ENCODE measurements around the gene SSBP3. TPM values are rescaled to one million over a fixed set of nuclear protein-coding genes. Genes with fewer than 3 reads are reported as not detected.

The SSBP3 gene
- total RNA-seq, 1 donor from 2014 or later, result 51.0 TPM

- H3K36me3 ChIP-seq, result peaks cover 20 to 40% of the 10 kb centered on the region in 2 donors
- H3K27me3 ChIP-seq, result no peaks in the 10 kb centered on the region
- no peak for DNase-seq (ENCODE audit: low spot score in 2 of 2)
- peaks cover 0 to 18% of the 10 kb centered on the region in 2 donors for H3K4me1 ChIP-seq
- TF ChIP-seq, protein P1, sequence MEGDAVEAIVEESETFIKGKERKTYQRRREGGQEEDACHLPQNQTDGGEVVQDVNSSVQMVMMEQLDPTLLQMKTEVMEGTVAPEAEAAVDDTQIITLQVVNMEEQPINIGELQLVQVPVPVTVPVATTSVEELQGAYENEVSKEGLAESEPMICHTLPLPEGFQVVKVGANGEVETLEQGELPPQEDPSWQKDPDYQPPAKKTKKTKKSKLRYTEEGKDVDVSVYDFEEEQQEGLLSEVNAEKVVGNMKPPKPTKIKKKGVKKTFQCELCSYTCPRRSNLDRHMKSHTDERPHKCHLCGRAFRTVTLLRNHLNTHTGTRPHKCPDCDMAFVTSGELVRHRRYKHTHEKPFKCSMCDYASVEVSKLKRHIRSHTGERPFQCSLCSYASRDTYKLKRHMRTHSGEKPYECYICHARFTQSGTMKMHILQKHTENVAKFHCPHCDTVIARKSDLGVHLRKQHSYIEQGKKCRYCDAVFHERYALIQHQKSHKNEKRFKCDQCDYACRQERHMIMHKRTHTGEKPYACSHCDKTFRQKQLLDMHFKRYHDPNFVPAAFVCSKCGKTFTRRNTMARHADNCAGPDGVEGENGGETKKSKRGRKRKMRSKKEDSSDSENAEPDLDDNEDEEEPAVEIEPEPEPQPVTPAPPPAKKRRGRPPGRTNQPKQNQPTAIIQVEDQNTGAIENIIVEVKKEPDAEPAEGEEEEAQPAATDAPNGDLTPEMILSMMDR (IDR thresholded peaks at IDR 0.05), result no peak
- H3K9me3 ChIP-seq, result no peaks in the 10 kb centered on the region
- H3K27ac ChIP-seq, result peak overlapping the region; percentile 37 to 73
- intact Hi-C loops (cut with DNase I), result no loop called here
- H3K4me3 ChIP-seq, result no peak overlapping the region
Observed at GRCh38 chr1:54221113-54221834, 184.9 kb downstream of the SSBP3 start.

DNA sequence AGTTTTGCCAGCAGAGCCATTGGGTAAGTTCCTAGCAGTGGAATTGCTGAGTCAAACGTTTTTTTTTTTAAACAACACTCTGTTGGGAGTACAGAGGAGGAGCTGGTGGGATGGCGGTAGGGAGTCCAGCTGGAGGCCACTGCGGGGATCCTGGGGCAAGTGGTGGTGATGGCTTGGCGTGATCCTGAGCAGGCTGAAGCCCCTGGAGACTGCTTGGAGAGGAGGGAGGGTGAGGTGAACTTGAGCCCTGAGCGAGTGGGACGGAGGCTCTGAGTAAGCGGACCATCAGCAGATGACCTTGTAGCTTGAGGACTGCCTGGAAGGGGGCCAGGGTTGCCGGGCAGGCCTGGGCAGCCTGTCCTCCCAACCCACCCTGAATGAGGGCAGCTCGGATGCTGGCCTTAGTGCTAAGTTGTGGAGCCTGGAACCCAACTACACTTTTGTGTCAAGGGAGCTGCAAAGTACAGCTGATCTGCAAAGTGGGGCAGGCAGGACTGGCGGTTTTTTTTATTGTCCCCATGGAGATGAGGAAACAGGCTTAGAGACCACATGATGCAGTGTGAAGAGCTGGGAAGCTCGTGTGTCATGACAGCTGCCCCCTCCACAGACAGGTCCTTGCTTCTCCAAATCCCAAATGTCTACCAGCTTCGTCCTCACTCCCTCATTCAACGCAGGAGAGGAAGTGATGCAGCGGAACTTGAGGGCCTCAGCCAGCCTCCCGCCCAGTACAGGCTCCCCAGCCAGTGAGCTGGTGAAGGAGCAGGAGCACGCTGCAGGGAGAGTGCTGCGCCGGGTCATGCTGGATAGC lies 186.0 kb downstream of the SSBP3 start:
- H3K4me3 ChIP-seq, result no peak overlapping the region
- H3K27ac ChIP-seq, result peak overlapping the region; percentile 37 to 73
- no peaks in the 10 kb centered on the region for H3K27me3 ChIP-seq
- H3K36me3 ChIP-seq, result peaks cover 31 to 42% of the 10 kb centered on the region in 2 donors
- intact Hi-C loops (cut with DNase I), result no loop called here
- TF ChIP-seq, protein P1 (IDR thresholded peaks at IDR 0.05), result no peak
- H3K4me1 ChIP-seq, result peaks cover 0 to 18% of the 10 kb centered on the region in 2 donors
- H3K9me3 ChIP-seq, result no peaks in the 10 kb centered on the region
- peak; percentile 27 to 78 for DNase-seq (ENCODE audit: low spot score in 2 of 2)

DNA sequence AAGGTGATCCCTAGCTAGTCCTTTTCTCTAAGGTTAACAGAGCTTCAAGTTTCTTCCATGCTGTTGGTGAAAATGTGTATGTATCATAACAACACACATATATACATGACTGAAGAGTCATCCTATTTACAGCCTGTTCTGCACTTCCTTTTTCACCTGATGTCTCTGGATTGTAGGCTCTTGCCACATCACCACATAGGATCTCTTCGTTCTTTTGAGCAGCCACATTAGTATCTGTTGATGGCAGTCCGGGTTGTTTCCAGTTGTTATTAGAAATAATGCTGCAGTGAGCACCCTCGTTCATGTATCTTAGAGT lies 186.5 kb downstream of the SSBP3 start:
- peaks cover 35 to 48% of the 10 kb centered on the region in 2 donors for H3K36me3 ChIP-seq
- TF ChIP-seq, protein P1 (IDR thresholded peaks at IDR 0.05), result no peak
- peak overlapping the region; percentile 37 to 73 for H3K27ac ChIP-seq
- no peak for DNase-seq (ENCODE audit: low spot score in 2 of 2)
- intact Hi-C loops (cut with DNase I), result no loop called here
- H3K4me3 ChIP-seq, result no peak overlapping the region
- H3K4me1 ChIP-seq, result peaks cover 0 to 18% of the 10 kb centered on the region in 2 donors
- no peaks in the 10 kb centered on the region for H3K27me3 ChIP-seq
- H3K9me3 ChIP-seq, result no peaks in the 10 kb centered on the region

- Histone ChIP-seq H3K4me3 (no peak overlapping the region), H3K9me3 (no peaks in the 10 kb centered on the region), H3K27ac (peak overlapping the region; percentile 37 to 73), H3K36me3 (peaks cover 41 to 53% of the 10 kb centered on the region in 2 donors), H3K4me1 (peaks cover 0 to 18% of the 10 kb centered on the region in 2 donors), H3K27me3 (no peaks in the 10 kb centered on the region)
- TF ChIP-seq, protein P1 (IDR thresholded peaks at IDR 0.05), result no peak
- intact Hi-C loops (cut with DNase I), result no loop called here
- DNase-seq (ENCODE audit: low spot score in 2 of 2), result no peak
Observed at GRCh38 chr1:54218883-54219687, 187.1 kb downstream of the SSBP3 start.

GRCh38 chr1:54215523-54215922 lies 190.7 kb downstream of the SSBP3 start:
- H3K4me1 ChIP-seq, result peaks cover 0 to 17% of the 10 kb centered on the region in 2 donors
- no peaks in the 10 kb centered on the region for H3K27me3 ChIP-seq
- H3K27ac ChIP-seq, result no peak overlapping the region
- intact Hi-C loops (cut with DNase I), result no loop called here
- DNase-seq (ENCODE audit: low spot score in 2 of 2), result no peak
- no peak overlapping the region for H3K4me3 ChIP-seq
- H3K9me3 ChIP-seq, result no peaks in the 10 kb centered on the region
- peaks cover 76 to 86% of the 10 kb centered on the region in 2 donors for H3K36me3 ChIP-seq
- TF ChIP-seq, protein P1 (IDR thresholded peaks at IDR 0.05), result no peak
